ENCODE results near the gene PTPN11.

- TF ChIP-seq CTCF (conservative IDR thresholded peaks at IDR 0.05; ENCODE audit: low read depth in 2 of 2), result no peak
- TF ChIP-seq, protein P1, sequence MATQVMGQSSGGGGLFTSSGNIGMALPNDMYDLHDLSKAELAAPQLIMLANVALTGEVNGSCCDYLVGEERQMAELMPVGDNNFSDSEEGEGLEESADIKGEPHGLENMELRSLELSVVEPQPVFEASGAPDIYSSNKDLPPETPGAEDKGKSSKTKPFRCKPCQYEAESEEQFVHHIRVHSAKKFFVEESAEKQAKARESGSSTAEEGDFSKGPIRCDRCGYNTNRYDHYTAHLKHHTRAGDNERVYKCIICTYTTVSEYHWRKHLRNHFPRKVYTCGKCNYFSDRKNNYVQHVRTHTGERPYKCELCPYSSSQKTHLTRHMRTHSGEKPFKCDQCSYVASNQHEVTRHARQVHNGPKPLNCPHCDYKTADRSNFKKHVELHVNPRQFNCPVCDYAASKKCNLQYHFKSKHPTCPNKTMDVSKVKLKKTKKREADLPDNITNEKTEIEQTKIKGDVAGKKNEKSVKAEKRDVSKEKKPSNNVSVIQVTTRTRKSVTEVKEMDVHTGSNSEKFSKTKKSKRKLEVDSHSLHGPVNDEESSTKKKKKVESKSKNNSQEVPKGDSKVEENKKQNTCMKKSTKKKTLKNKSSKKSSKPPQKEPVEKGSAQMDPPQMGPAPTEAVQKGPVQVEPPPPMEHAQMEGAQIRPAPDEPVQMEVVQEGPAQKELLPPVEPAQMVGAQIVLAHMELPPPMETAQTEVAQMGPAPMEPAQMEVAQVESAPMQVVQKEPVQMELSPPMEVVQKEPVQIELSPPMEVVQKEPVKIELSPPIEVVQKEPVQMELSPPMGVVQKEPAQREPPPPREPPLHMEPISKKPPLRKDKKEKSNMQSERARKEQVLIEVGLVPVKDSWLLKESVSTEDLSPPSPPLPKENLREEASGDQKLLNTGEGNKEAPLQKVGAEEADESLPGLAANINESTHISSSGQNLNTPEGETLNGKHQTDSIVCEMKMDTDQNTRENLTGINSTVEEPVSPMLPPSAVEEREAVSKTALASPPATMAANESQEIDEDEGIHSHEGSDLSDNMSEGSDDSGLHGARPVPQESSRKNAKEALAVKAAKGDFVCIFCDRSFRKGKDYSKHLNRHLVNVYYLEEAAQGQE (IDR thresholded peaks at IDR 0.05; ENCODE audit: unreplicated experiment), result no peak
- TF ChIP-seq EZH2phosphoT487 (IDR thresholded peaks at IDR 0.05; ENCODE audit: unreplicated experiment), result no peak
- TF ChIP-seq EZH2 (IDR thresholded peaks at IDR 0.05; ENCODE audit: low read depth, unreplicated experiment), result no peak
These were observed 39.6 kb downstream of the PTPN11 start for GRCh38 chr12:112458330-112458729.
